ENCODE data around the gene BRAP. TPM values are rescaled to one million over a fixed set of nuclear protein-coding genes. Genes with fewer than 3 reads are reported as not detected.
"Not testable (repeated sequence)": the region's sequence is repeated elsewhere in the genome, so short reads cannot be mapped to it uniquely, and the experiment has no call there.

Gene BRAP
- total RNA-seq, 1 experiment from 2014 or later = 24.7 TPM

DNA sequence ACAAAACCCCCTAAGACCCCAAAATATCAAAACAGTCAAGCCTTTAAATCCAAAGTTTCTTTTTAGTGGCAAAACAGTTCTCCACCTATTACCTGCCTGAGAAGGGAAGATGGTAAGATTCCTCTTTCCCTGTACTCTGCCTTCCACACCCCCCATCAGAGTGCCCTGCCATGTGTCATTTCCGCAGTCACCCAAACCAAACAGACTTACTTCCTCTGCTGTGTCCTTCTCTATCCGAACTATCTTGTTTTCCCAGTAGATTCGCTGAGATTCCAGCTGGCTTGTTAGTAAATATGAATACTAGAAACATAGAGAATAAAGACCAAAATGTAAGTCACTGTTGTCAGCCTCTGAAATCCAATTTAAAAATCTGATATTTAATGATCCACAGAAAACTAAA lies 30.4 kb downstream of the BRAP start:
- no peaks in the 10 kb centered on the region for H3K9me2 ChIP-seq (replicated peaks; ENCODE audit: low read length)
- no peak for DNase-seq
- TF ChIP-seq, protein P1, sequence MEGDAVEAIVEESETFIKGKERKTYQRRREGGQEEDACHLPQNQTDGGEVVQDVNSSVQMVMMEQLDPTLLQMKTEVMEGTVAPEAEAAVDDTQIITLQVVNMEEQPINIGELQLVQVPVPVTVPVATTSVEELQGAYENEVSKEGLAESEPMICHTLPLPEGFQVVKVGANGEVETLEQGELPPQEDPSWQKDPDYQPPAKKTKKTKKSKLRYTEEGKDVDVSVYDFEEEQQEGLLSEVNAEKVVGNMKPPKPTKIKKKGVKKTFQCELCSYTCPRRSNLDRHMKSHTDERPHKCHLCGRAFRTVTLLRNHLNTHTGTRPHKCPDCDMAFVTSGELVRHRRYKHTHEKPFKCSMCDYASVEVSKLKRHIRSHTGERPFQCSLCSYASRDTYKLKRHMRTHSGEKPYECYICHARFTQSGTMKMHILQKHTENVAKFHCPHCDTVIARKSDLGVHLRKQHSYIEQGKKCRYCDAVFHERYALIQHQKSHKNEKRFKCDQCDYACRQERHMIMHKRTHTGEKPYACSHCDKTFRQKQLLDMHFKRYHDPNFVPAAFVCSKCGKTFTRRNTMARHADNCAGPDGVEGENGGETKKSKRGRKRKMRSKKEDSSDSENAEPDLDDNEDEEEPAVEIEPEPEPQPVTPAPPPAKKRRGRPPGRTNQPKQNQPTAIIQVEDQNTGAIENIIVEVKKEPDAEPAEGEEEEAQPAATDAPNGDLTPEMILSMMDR (conservative IDR thresholded peaks at IDR 0.05; ENCODE audit: low read depth, low read length) = no peak
- TF ChIP-seq EZH2phosphoT487 (IDR thresholded peaks at IDR 0.05; ENCODE audit: borderline replicate concordance, low read length) = no peak
- ChIA-PET POLR2A (ENCODE audit: unreplicated experiment) (no interaction called here), CTCF (no interaction called here)
- no peaks in the 10 kb centered on the region for H4K20me1 ChIP-seq (ENCODE audit: low read length)
- no peak overlapping the region for H3K9ac ChIP-seq (ENCODE audit: low read length)
- H3K27ac ChIP-seq (ENCODE audit: low read length) = no peak overlapping the region
- H3F3A ChIP-seq (ENCODE audit: low read length, unreplicated experiment) = no peaks in the 10 kb centered on the region
- BruUV-seq (replicated peaks) = no TSS peak
- H3K4me1 ChIP-seq (ENCODE audit: insufficient read depth, low read length) = no peaks in the 10 kb centered on the region
- H2AFZ ChIP-seq (ENCODE audit: low read length) = no peak overlapping the region
- H3K27me3 ChIP-seq (ENCODE audit: low read length) = no peaks in the 10 kb centered on the region
- ATAC-seq = no peak
- no peaks in the 10 kb centered on the region for H3K79me2 ChIP-seq (ENCODE audit: low read length)
- no peak overlapping the region for H3K4me2 ChIP-seq (ENCODE audit: low read length)
- intact Hi-C loops (cut with micrococcal nuclease) = no loop called here
- no peak overlapping the region for H3K4me3 ChIP-seq (ENCODE audit: low read length)
- H3K9me3 ChIP-seq (ENCODE audit: low read length) = no peaks in the 10 kb centered on the region
- peaks cover 42% of the 10 kb centered on the region for H3K36me3 ChIP-seq (ENCODE audit: low read depth, low read length)

DNA sequence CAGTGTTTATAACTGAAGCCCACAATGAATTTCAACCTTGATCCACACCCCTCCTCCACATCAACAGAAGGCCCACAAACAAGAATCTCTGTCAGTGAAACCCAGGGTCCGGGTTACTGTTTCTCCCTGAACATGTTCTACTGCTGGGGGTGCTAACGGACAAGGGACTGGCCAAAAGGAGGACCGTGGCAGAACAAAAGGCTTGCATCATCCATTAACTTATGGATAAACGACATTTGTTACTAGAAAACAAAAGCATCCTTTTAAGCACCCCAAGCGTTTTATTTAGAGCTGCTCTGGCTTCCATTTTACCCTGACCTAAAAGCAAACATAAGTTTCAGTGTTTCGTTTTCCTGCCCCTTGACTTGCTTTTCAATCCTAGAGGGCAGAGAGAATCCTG lies 32.2 kb downstream of the BRAP start:
- H2AFZ ChIP-seq (ENCODE audit: low read length) = no peak overlapping the region
- H3K27ac ChIP-seq (ENCODE audit: low read length) = no peak overlapping the region
- H3K4me2 ChIP-seq (ENCODE audit: low read length) = no peak overlapping the region
- POLR2A ChIA-PET (ENCODE audit: unreplicated experiment) = no interaction called here
- no peaks in the 10 kb centered on the region for H3K9me3 ChIP-seq (ENCODE audit: low read length)
- intact Hi-C loops (cut with micrococcal nuclease) = no loop called here
- H3K79me2 ChIP-seq (ENCODE audit: low read length) = no peaks in the 10 kb centered on the region
- no peaks in the 10 kb centered on the region for H3K9me2 ChIP-seq (replicated peaks; ENCODE audit: low read length)
- no peak overlapping the region for H3K4me3 ChIP-seq (ENCODE audit: low read length)
- BruUV-seq (replicated peaks) = no TSS peak
- no peak for DNase-seq
- peaks cover 42% of the 10 kb centered on the region for H3K36me3 ChIP-seq (ENCODE audit: low read depth, low read length)
- no peaks in the 10 kb centered on the region for H3F3A ChIP-seq (ENCODE audit: low read length, unreplicated experiment)
- no peaks in the 10 kb centered on the region for H3K27me3 ChIP-seq (ENCODE audit: low read length)
- no peak overlapping the region for H3K9ac ChIP-seq (ENCODE audit: low read length)
- TF ChIP-seq, protein P1 (conservative IDR thresholded peaks at IDR 0.05; ENCODE audit: low read depth, low read length) = no peak
- TF ChIP-seq EZH2phosphoT487 (IDR thresholded peaks at IDR 0.05; ENCODE audit: borderline replicate concordance, low read length) (no peak), EZH2 (IDR thresholded peaks at IDR 0.05; ENCODE audit: low read length, unreplicated experiment) (no peak)
- no peaks in the 10 kb centered on the region for H4K20me1 ChIP-seq (ENCODE audit: low read length)
- no peaks in the 10 kb centered on the region for H3K4me1 ChIP-seq (ENCODE audit: insufficient read depth, low read length)
- CTCF ChIA-PET = no interaction called here
- ATAC-seq = no peak

DNA sequence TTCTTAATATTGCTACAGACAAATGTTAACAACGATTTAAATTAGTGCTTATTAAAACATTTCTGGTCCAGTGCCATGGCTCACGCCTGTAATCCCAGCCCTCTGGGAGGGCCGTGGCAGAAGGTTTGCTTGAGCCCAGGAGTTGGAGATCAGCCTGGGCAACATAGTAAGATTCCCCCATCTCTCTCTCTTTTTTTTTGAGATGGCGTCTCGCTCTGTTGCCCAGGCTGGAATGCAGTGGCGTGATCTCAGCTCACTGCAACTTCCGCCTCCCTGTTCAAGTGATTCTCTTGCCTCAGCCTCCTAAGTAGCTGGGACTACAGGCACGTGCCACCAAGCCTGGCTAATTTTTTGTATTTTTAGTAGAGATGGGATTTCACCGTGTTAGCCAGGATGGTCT lies 33.2 kb downstream of the BRAP start:
- BruUV-seq (replicated peaks); DNase-seq; CTCF ChIA-PET; H3K4me2 ChIP-seq (ENCODE audit: low read length); intact Hi-C loops (cut with micrococcal nuclease); H3K27me3 ChIP-seq (ENCODE audit: low read length); H4K20me1 ChIP-seq (ENCODE audit: low read length); H3K9ac ChIP-seq (ENCODE audit: low read length); H2AFZ ChIP-seq (ENCODE audit: low read length); H3K79me2 ChIP-seq (ENCODE audit: low read length); H3K4me3 ChIP-seq (ENCODE audit: low read length); H3F3A ChIP-seq (ENCODE audit: low read length, unreplicated experiment); ATAC-seq; H3K9me3 ChIP-seq (ENCODE audit: low read length); H3K27ac ChIP-seq (ENCODE audit: low read length); H3K4me1 ChIP-seq (ENCODE audit: insufficient read depth, low read length); H3K9me2 ChIP-seq (replicated peaks; ENCODE audit: low read length); POLR2A ChIA-PET (ENCODE audit: unreplicated experiment): not testable (repeated sequence)
- peaks cover 42% of the 10 kb centered on the region for H3K36me3 ChIP-seq (ENCODE audit: low read depth, low read length)
